H1 (cell line): Measurements from ENCODE around the gene SCGN. TPM values are rescaled to one million over a fixed set of nuclear protein-coding genes. Genes with fewer than 3 reads are reported as not detected.

Experiments used
- CBX8 ChIP-seq: fragments of 300-800, 300-1000 bp; sonication (generic); IDR thresholded peaks from 2 replicates; pipeline ENCODE4 v1.7.1; 2016; ENCODE audit warnings: low read depth, low read length, borderline replicate concordance
- CHD7 ChIP-seq: fragments of 300-600 bp; sonication (generic); IDR thresholded peaks from 2 replicates; pipeline ENCODE4 v1.7.1; 2012; ENCODE audit warnings: low read length, moderate library complexity, mild to moderate bottlenecking, inconsistent platforms; ENCODE audit not compliant: insufficient replicate concordance
- HDAC6 ChIP-seq: IDR thresholded peaks from one replicate; pipeline ENCODE4 v1.7.1; 2012; ENCODE audit warnings: low read depth, mild to moderate bottlenecking, inconsistent platforms, low read length, moderate library complexity
- KDM4A ChIP-seq: IDR thresholded peaks from one replicate; pipeline ENCODE4 v1.7.1; 2012; ENCODE audit warnings: low read depth, mild to moderate bottlenecking, moderate library complexity, low read length, inconsistent platforms; ENCODE audit not compliant: severe bottlenecking
- SRF ChIP-seq: IDR thresholded peaks from 2 replicates; pipeline ENCODE4 v1.6.1; 2011; ENCODE audit warnings: mild to moderate bottlenecking, low read depth, low read length, moderate library complexity
- polyA plus RNA-seq, 7 experiments: library from polyadenylated mRNA; depleted of rRNA in 3 of 7; stranded (reverse) in 5 of 7; unstranded in 2 of 7; fragments of >200 nt in 5 of 7; fragments of 200-250 nt in 2 of 7; gene quantifications; 1 replicate in 5 of 7; 2 replicates in 1 of 7; 4 replicates in 1 of 7; pipeline versions ENCODE4 v1.2.1 to v1.2.3, GENCODE V29; 2011 to 2013; ENCODE audit warnings: missing spikeins in 2 of 7, mixed read lengths in 2 of 7
- total RNA-seq: library from RNA; stranded (reverse); fragmentation: NEBNext Ultra II Directional; extraction: Animal tissue kit (Norgen Biotek cat#: 25700); gene quantifications from 2 replicates; pipeline ENCODE4 v1.2.1, GENCODE V29; 2021

SCGN gene
- total and polyA plus RNA-seq, 2 of the 8 experiments (the other 6 are each of a cell fraction or from before 2014, with no cell fraction given), result not detected

GRCh38 chr6:25639653-25640052 lies 12.4 kb upstream of the SCGN start (continued):
- TF ChIP-seq CHD7 (no peak), HDAC6 (no peak), SRF (no peak), KDM4A (no peak), CBX8 (no peak)
